HFFc6 (cell line): Measurements from ENCODE around the gene SYPL1. TPM values are rescaled to one million over a fixed set of nuclear protein-coding genes. Genes with fewer than 3 reads are reported as not detected.

ENCODE experiments used
- DNase-seq: peaks from one replicate; pipeline ENCODE4 v3.0.0-alpha.2; 2018
- H3K27ac Mint-ChIP-seq: 2 replicates; pipeline ENCODE4 v1.8.0; 2020; ENCODE audit warnings: mild to moderate bottlenecking, mixed read lengths
- H3K27me3 Mint-ChIP-seq: 2 replicates; pipeline ENCODE4 v1.8.0; 2021; ENCODE audit warnings: mild to moderate bottlenecking, moderate library complexity, mixed read lengths; ENCODE audit not compliant: insufficient read depth
- H3K36me3 Mint-ChIP-seq: 2 replicates; pipeline ENCODE4 v1.8.0; 2021; ENCODE audit warnings: low read depth, mixed read lengths
- H3K4me1 Mint-ChIP-seq: 2 replicates; pipeline ENCODE4 v1.8.0; 2020; ENCODE audit warnings: low read depth, mixed read lengths
- H3K4me3 Mint-ChIP-seq: 2 replicates; pipeline ENCODE4 v1.8.0; 2020; ENCODE audit warnings: mild to moderate bottlenecking, moderate library complexity, mixed read lengths
- H3K9me3 Mint-ChIP-seq: 2 replicates; pipeline ENCODE4 v1.8.0; 2020; ENCODE audit warnings: mild to moderate bottlenecking, mixed read lengths
- CTCF ChIP-seq: fragments of 200-600 bp; sonication (generic); IDR thresholded peaks from 2 replicates; pipeline ENCODE4 v1.5.0; 2021; ENCODE audit warnings: antibody characterized with exemption, mild to moderate bottlenecking
- total RNA-seq, 6 experiments: library from RNA; stranded (reverse); fragmentation: NEBNext Ultra II Directional; extraction: Animal tissue kit (Norgen Biotek cat#: 25700); gene quantifications; 2 replicates in 1 of 6; 3 replicates in 5 of 6; pipeline ENCODE4 v1.2.3, GENCODE V29; 2021

The SYPL1 gene
- total RNA-seq, 6 experiments from 2014 or later: 66.5 to 84.0 (median 74.6) TPM

DNA sequence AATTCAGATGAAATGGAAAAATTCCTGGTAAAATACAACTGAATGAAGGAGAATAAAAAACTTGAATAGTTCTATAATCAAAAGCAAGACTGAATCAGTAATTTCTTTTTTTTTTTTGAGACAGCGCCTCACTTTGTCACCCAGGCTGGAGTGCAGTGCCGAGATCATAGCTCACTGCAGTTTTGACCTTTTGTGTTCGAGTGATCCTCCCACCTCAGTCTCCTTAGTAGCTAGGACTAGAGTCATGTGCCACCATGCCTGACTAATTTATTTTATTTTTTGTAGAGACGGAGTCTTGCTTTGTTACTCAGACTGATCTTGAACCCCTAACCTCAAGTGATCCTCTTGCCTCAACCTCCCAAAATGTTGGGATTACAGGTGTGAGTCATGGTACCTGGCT lies 26.1 kb downstream of the SYPL1 start:
- Mint-ChIP-seq H3K36me3 (peaks cover 20% of the 10 kb centered on the region), H3K27me3 (peaks cover 2% of the 10 kb centered on the region; the same call in 1 of the 2 replicates)

GRCh38 chr7:106085015-106085414 lies 27.1 kb downstream of the SYPL1 start:
- Mint-ChIP-seq H3K27me3 (peaks cover 7% of the 10 kb centered on the region), H3K36me3 (peaks cover 9% of the 10 kb centered on the region), H3K27ac (no peak overlapping the region), H3K9me3 (no peaks in the 10 kb centered on the region), H3K4me1 (no peaks in the 10 kb centered on the region), H3K4me3 (no peak overlapping the region)
- DNase-seq: no peak
- TF ChIP-seq CTCF: no peak

More for the DNA sequence above, 26.1 kb downstream of the SYPL1 start:
- H3K9me3 Mint-ChIP-seq: no peaks in the 10 kb centered on the region
- TF ChIP-seq CTCF: no peak
- DNase-seq: no peak
- no peaks in the 10 kb centered on the region for H3K4me1 Mint-ChIP-seq
- no peak overlapping the region for H3K27ac Mint-ChIP-seq
- H3K4me3 Mint-ChIP-seq: no peak overlapping the region

GRCh38 chr7:106083717-106084116 lies 28.4 kb downstream of the SYPL1 start:
- Mint-ChIP-seq H3K27ac (no peak overlapping the region), H3K4me1 (no peaks in the 10 kb centered on the region), H3K9me3 (no peaks in the 10 kb centered on the region), H3K36me3 (peaks cover 5% of the 10 kb centered on the region), H3K4me3 (no peak overlapping the region), H3K27me3 (peaks cover 18% of the 10 kb centered on the region)
- no peak for TF ChIP-seq CTCF
- DNase-seq: no peak

DNA sequence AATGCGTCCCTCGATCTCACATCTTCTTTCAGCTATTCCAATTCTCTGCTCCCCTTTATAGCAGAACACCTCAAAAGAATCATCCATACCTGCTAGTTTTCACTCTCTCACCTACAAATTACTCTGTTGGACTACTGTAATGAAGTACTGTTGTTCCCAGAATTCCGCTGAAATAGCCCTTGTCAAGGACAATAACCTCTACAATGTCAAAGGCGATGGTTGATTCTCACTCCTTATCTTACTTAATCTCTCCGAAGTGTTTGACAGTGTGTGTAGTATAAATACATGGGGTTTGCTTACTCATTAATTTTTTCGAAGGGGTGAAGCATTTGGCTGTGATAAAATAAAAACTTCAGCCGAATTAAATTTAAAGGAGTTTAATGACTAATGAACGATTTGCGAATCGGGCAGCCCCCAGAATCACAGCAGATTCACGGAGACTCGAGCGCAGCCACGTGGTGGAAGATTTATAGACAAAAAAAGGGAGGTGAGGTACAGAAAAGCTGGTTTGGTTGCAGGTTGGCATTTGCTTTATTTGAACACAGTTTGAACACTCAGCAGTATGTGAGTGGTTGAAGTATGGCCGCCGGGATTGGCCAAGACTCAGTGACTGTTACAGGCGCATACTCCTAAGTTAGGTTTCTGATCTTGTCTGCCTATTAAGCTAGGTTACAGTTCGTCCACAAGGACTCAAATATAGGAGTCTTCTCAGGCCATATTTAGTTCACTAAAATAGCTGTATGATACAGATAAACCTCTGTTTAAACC lies 29.8 kb downstream of the SYPL1 start:
- no peak for DNase-seq
- no peak for TF ChIP-seq CTCF
- Mint-ChIP-seq H3K9me3 (no peaks in the 10 kb centered on the region), H3K4me3 (no peak overlapping the region), H3K36me3 (no peaks in the 10 kb centered on the region; the same call in 1 of the 2 replicates), H3K4me1 (no peaks in the 10 kb centered on the region), H3K27ac (no peak overlapping the region), H3K27me3 (peaks cover 21% of the 10 kb centered on the region)

- H3K36me3 Mint-ChIP-seq: no peaks in the 10 kb centered on the region
- no peaks in the 10 kb centered on the region for H3K9me3 Mint-ChIP-seq
- no peak overlapping the region for H3K4me3 Mint-ChIP-seq
- no peaks in the 10 kb centered on the region for H3K4me1 Mint-ChIP-seq
- no peak for TF ChIP-seq CTCF
- no peak overlapping the region for H3K27ac Mint-ChIP-seq
- peaks cover 23% of the 10 kb centered on the region for H3K27me3 Mint-ChIP-seq
- no peak for DNase-seq
These were observed 31.7 kb downstream of the SYPL1 start for GRCh38 chr7:106080300-106080987.
